Stomach (tissue), 4 donors: ENCODE results near the gene FHOD3.

Experiments used
- POLR2AphosphoS5 ChIP-seq, 3 donors: sonication (generic); formaldehyde crosslinking; IDR thresholded peaks; one replicate each; pipeline ENCODE4 v1.6.1; 2016; ENCODE audit warnings: antibody characterized with exemption in 3 of 3
- TF ChIP-seq, protein P1 (sequence below), 7 experiments: fragments of 450-650 bp in 4 of 7; fragments of 200-600 bp in 3 of 7; sonication (generic) in 3 of 7; IDR thresholded peaks; one replicate each; pipeline ENCODE4 v1.5.1; 2016 to 2019; ENCODE audit warnings: antibody characterized with exemption in 7 of 7, control low read depth in 2 of 7, mild to moderate bottlenecking in 1 of 7

DNA sequence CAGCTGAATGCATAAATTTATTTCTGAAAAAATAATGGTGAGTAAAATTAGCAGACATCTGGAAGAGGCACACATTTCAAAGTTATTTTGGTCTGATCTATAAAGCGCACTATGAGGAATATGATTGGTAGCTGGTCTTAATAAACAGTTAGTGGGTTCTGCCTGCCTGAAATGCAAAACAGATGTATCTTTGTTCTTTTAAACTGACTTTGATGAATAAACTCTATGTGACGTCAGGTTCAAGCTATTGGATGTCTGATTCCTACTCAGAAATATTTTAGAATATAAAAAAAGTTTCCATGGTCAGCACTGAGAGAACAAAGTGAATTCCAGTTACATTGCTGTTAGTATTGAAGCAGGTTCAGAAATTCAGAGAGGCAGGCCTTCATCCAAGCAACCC, 394.9 kb downstream of the FHOD3 start:
- TF ChIP-seq POLR2AphosphoS5 (IDR thresholded peaks at IDR 0.05): no peak
- TF ChIP-seq, protein P1, sequence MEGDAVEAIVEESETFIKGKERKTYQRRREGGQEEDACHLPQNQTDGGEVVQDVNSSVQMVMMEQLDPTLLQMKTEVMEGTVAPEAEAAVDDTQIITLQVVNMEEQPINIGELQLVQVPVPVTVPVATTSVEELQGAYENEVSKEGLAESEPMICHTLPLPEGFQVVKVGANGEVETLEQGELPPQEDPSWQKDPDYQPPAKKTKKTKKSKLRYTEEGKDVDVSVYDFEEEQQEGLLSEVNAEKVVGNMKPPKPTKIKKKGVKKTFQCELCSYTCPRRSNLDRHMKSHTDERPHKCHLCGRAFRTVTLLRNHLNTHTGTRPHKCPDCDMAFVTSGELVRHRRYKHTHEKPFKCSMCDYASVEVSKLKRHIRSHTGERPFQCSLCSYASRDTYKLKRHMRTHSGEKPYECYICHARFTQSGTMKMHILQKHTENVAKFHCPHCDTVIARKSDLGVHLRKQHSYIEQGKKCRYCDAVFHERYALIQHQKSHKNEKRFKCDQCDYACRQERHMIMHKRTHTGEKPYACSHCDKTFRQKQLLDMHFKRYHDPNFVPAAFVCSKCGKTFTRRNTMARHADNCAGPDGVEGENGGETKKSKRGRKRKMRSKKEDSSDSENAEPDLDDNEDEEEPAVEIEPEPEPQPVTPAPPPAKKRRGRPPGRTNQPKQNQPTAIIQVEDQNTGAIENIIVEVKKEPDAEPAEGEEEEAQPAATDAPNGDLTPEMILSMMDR (IDR thresholded peaks at IDR 0.05): no peak
